ENCODE results near the gene C5AR1. TPM values are rescaled to one million over a fixed set of nuclear protein-coding genes. Genes with fewer than 3 reads are reported as not detected.

C5AR1 gene
- total and polyA plus RNA-seq, 9 of the 15 experiments (the other 6 are each of a cell fraction or from before 2014, with no cell fraction given) = 0.06 to 1.6 (median 0.28) TPM; not detected in 3

DNA sequence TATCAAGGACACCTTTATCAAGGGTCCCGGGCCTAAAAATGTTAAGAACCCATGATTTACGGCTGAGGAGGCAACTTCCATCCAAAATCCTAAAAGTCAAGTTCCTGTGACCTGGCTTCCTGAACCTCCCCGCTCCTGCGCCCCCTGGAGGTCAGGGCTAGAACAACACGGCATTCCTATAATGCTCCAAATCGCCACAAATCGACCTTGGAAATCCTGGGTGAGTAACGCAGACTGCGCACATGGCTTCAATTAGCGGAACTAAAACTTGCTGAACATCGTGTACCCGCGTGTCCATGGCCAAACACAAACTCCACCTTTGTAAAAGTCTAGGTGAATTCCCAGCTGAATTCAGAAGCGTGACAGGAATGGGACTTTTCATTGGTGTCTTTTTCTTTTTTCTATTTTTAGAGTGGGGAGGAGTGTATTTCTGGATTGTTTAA is 4.3 kb upstream of the C5AR1 start (continued):
- TF ChIP-seq, protein P1, sequence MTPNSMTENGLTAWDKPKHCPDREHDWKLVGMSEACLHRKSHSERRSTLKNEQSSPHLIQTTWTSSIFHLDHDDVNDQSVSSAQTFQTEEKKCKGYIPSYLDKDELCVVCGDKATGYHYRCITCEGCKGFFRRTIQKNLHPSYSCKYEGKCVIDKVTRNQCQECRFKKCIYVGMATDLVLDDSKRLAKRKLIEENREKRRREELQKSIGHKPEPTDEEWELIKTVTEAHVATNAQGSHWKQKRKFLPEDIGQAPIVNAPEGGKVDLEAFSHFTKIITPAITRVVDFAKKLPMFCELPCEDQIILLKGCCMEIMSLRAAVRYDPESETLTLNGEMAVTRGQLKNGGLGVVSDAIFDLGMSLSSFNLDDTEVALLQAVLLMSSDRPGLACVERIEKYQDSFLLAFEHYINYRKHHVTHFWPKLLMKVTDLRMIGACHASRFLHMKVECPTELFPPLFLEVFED (CRISPR knock-in tag; conservative IDR thresholded peaks at IDR 0.05) = no peak
- TF ChIP-seq ZNF253 (CRISPR knock-in tag; conservative IDR thresholded peaks at IDR 0.05) (no peak), MEF2D (tag; conservative IDR thresholded peaks at IDR 0.05; ENCODE audit: low read depth) (peak; percentile 60; the same call in 1 of the 2 replicates), ZBTB1 (CRISPR knock-in tag; IDR thresholded peaks at IDR 0.05; ENCODE audit: borderline replicate concordance, low read depth) (no peak), PYGO2 (tag; IDR thresholded peaks at IDR 0.05) (no peak), FOXK1 (CRISPR knock-in tag; IDR thresholded peaks at IDR 0.05; ENCODE audit: borderline replicate concordance) (no peak), BCOR (IDR thresholded peaks at IDR 0.05) (no peak), ETV1 (tag; conservative IDR thresholded peaks at IDR 0.05; ENCODE audit: low read depth) (peak; percentile 52; the same call in 1 of the 2 replicates), SNRNP70 (optimal IDR thresholded peaks at IDR 0.05; ENCODE audit: low read depth, low read length) (no peak), MAFG (tag; conservative IDR thresholded peaks at IDR 0.05) (0 out of 2 replicates have a peak, but pooled peaks have one; percentile 14), NUFIP1 (IDR thresholded peaks at IDR 0.05; ENCODE audit: partially characterized antibody) (no peak)
- TF ChIP-seq, protein P2, sequence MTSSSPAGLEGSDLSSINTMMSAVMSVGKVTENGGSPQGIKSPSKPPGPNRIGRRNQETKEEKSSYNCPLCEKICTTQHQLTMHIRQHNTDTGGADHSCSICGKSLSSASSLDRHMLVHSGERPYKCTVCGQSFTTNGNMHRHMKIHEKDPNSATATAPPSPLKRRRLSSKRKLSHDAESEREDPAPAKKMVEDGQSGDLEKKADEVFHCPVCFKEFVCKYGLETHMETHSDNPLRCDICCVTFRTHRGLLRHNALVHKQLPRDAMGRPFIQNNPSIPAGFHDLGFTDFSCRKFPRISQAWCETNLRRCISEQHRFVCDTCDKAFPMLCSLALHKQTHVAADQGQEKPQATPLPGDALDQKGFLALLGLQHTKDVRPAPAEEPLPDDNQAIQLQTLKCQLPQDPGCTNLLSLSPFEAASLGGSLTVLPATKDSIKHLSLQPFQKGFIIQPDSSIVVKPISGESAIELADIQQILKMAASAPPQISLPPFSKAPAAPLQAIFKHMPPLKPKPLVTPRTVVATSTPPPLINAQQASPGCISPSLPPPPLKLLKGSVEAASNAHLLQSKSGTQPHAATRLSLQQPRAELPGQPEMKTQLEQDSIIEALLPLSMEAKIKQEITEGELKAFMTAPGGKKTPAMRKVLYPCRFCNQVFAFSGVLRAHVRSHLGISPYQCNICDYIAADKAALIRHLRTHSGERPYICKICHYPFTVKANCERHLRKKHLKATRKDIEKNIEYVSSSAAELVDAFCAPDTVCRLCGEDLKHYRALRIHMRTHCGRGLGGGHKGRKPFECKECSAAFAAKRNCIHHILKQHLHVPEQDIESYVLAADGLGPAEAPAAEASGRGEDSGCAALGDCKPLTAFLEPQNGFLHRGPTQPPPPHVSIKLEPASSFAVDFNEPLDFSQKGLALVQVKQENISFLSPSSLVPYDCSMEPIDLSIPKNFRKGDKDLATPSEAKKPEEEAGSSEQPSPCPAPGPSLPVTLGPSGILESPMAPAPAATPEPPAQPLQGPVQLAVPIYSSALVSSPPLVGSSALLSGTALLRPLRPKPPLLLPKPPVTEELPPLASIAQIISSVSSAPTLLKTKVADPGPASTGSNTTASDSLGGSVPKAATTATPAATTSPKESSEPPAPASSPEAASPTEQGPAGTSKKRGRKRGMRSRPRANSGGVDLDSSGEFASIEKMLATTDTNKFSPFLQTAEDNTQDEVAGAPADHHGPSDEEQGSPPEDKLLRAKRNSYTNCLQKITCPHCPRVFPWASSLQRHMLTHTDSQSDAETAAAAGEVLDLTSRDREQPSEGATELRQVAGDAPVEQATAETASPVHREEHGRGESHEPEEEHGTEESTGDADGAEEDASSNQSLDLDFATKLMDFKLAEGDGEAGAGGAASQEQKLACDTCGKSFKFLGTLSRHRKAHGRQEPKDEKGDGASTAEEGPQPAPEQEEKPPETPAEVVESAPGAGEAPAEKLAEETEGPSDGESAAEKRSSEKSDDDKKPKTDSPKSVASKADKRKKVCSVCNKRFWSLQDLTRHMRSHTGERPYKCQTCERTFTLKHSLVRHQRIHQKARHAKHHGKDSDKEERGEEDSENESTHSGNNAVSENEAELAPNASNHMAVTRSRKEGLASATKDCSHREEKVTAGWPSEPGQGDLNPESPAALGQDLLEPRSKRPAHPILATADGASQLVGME (CRISPR knock-in tag; IDR thresholded peaks at IDR 0.05) = no peak
- TF ChIP-seq, protein P3, sequence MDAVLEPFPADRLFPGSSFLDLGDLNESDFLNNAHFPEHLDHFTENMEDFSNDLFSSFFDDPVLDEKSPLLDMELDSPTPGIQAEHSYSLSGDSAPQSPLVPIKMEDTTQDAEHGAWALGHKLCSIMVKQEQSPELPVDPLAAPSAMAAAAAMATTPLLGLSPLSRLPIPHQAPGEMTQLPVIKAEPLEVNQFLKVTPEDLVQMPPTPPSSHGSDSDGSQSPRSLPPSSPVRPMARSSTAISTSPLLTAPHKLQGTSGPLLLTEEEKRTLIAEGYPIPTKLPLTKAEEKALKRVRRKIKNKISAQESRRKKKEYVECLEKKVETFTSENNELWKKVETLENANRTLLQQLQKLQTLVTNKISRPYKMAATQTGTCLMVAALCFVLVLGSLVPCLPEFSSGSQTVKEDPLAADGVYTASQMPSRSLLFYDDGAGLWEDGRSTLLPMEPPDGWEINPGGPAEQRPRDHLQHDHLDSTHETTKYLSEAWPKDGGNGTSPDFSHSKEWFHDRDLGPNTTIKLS (IDR thresholded peaks at IDR 0.05; ENCODE audit: borderline replicate concordance, low read depth) = no peak; the same call in 1 of the 2 replicates
- TF ChIP-seq, protein P4, sequence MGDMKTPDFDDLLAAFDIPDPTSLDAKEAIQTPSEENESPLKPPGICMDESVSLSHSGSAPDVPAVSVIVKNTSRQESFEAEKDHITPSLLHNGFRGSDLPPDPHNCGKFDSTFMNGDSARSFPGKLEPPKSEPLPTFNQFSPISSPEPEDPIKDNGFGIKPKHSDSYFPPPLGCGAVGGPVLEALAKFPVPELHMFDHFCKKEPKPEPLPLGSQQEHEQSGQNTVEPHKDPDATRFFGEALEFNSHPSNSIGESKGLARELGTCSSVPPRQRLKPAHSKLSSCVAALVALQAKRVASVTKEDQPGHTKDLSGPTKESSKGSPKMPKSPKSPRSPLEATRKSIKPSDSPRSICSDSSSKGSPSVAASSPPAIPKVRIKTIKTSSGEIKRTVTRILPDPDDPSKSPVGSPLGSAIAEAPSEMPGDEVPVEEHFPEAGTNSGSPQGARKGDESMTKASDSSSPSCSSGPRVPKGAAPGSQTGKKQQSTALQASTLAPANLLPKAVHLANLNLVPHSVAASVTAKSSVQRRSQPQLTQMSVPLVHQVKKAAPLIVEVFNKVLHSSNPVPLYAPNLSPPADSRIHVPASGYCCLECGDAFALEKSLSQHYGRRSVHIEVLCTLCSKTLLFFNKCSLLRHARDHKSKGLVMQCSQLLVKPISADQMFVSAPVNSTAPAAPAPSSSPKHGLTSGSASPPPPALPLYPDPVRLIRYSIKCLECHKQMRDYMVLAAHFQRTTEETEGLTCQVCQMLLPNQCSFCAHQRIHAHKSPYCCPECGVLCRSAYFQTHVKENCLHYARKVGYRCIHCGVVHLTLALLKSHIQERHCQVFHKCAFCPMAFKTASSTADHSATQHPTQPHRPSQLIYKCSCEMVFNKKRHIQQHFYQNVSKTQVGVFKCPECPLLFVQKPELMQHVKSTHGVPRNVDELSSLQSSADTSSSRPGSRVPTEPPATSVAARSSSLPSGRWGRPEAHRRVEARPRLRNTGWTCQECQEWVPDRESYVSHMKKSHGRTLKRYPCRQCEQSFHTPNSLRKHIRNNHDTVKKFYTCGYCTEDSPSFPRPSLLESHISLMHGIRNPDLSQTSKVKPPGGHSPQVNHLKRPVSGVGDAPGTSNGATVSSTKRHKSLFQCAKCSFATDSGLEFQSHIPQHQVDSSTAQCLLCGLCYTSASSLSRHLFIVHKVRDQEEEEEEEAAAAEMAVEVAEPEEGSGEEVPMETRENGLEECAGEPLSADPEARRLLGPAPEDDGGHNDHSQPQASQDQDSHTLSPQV (IDR thresholded peaks at IDR 0.05) = no peak; the same call in 1 of the 2 replicates
- TF ChIP-seq, protein P5, sequence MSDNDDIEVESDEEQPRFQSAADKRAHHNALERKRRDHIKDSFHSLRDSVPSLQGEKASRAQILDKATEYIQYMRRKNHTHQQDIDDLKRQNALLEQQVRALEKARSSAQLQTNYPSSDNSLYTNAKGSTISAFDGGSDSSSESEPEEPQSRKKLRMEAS (CRISPR knock-in tag; IDR thresholded peaks at IDR 0.05) = peak; percentile 68

Measured in K562 (cell line).